HCEC 1CT (cell line): ENCODE results near the gene VIM.

ENCODE experiments used
- DNase-seq: peaks from one replicate; pipeline ENCODE4 v3.0.0-alpha.2; 2017

Gene VIM

GRCh38 chr10:17210361-17210760, 17.7 kb upstream of the VIM start:
- DNase-seq: peak; percentile 58

DNA sequence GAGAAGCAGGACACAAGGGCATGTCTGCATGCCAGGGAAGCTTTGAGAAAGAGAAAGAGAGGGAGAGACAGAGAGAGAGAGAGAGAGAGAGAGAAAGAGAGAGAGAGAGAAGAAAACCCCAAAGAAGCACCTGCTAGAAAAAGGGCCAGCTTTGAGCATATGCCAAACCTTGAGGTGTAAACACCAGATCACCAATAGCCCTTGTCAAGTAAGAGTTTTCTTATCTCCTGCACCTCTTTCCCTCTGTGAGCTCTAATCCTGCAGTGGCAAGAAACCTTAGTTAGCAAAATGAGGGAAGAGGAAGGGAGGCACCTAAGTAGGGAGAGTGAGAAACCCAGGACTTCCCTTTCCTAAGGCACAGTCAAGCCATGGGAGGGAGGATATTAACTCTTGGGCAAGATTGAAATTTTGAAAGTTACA, 15.2 kb upstream of the VIM start:
- DNase-seq: no peak

DNA sequence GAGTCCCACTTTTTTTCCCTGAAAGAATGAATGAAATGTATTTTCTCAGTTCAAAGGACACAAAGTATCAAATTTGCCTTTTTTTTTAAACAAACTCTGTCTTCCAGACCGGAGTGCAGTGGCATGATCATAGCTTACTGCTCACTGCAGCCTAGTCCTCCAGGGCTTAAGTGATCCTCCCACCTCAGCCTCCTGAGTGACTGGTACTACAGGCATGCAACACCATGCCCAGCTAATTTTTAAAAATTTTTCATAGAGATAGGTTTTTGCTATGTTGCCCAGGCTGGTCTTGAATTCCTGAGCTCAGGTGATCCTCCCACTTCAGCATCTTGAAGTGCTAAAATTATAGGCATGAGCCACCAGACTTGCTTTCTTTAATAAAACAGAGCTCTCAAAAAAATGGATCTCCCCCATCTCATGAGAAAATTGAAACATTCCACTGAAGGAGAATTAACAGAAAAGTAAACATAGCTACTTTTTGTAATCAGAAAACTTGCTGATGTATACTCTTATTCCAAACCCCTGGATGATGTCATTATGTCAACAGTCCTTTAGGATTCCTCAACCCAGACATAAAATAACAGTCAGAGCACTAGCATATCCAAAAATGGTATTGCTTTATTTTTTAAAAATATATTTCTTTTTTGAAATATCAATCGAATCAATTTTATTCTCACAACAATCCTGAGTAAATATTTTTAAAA, 14.2 kb upstream of the VIM start:
- peak; percentile 77 for DNase-seq

DNA sequence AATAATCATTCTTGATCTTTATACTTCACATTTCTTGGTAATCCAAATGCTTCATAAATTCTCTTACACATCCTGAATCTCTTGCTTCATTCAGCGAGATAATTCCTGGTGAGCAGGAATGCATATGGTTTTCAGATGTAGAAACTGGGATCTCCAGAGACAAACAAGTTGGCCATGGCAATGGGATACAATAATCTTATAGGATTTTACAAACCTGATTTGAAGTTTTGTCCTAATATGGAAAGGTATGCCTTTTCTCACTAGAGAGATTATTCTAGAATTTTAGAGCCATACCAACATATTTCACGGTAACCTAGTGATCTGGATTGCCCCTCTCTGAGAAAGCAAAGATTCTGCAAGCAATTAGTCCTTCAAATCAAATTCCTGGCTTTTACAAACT, 13.5 kb upstream of the VIM start:
- no peak for DNase-seq

DNA sequence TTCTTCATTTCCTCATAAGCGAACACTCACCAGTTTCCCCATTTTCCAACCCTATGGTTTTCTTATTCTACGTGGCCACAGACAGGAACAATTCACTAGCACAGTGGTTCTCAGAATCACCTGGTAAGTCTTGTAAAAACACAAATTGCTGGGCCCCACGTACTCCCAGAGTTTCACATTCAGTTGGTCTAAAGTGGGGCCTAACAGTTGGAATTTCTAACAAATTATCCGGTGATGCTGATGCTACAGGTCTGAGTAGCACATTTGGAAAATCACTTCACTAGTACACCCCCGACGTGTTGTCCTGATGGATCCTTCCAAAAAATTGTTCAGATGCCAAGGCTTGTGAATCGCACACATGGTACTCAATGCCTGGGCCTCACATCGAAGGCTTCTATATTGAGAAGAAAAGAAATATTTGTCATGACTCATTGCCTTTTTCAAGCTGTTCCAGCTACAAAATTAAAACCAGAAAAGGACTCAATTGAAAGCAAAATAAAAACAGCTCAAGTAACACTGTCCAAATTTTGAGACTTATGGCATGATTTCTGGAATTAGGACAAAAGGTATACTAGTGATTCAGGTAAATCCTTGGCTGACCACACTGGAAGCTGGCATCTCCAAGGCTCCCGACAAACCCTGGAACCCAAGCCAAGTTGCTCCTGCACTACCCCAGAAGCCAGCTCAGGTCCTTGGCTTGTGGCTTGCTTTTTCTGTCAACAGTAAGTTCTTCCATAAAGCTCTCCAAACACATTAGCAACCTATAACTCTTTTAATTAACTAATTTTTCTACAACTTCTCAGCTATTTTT, 12.9 kb upstream of the VIM start:
- DNase-seq: peak; percentile 97

- no peak for DNase-seq
Observed at GRCh38 chr10:17215782-17216122, 12.3 kb upstream of the VIM start.

DNA sequence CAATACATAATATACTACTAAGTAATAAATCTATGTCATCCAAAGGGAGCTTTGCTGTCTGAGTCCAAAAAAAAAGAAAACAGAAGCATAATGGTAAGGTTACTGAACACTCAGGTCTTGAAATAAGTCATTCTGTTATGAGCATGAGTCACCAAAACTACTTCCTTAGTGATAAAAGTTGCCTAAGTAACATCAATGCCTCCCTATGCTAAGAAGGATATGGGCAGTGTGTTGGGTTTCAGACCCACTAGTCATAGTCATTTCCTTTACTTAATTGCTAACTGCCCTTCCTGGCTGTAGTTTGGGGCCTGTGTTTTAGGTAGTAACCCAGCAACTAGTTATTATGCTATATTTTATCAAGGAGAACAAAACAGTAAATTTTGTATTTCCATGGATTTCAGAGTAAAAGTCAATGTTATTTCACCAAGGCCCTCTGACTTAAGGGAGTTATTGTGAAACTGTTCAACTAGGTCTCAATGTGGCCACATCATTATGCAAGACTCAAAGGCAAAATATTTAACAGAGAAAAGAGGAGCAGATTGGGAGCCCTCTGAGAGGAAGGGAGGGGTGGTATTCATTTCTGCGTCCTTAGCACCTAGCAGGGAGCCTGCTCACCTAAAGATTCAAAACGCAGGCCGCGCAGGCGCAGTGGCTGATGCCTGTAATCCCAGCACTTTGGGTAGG, 11.7 kb upstream of the VIM start:
- DNase-seq: peak; percentile 99

GRCh38 chr10:17216901-17217395, 11.1 kb upstream of the VIM start:
- no peak for DNase-seq

- peak; percentile 95 for DNase-seq
Observed at GRCh38 chr10:17217631-17218232, 10.3 kb upstream of the VIM start.

DNA sequence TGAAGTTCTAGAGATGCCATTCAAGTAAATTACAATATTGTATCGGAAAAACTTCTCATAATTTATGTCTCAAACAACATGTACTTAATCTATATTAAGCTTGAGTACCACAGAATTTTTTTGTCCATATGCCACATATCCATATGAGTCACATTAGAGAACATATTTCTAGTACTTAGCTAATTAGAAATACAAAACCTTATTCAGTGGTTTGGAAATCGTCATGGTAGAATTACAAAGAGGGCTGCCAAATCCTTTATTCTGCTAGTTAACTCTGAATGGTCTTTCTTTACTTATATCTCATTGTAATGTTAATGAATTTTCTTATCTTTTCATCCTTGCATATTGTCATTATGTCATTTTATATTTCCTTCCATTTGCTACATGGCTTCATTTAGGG, 9.0 kb upstream of the VIM start:
- DNase-seq: peak; percentile 88

DNA sequence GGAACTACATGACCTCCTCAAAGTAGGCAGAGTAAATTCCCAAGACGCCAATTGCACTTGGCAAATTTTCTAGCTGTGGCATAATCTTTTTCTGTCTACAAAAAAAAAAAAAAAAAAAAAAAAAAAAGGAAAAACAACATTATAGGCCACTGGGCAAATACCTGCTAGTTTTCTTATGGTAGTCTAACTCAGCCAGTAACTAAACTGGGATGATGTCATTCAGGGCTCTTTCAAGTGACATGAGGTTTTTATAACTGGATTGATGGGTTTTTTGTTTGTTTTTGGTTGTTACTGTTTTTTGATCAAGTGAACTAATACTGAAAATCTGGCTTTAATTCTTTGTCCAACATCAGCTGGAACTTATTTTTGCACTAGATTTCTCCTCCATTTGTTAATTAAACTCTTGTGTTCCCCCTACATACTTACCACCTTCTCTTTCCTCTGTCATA, 7.4 kb upstream of the VIM start:
- no peak for DNase-seq

- no peak for DNase-seq
Observed at GRCh38 chr10:17222329-17222728, 5.7 kb upstream of the VIM start.

DNA sequence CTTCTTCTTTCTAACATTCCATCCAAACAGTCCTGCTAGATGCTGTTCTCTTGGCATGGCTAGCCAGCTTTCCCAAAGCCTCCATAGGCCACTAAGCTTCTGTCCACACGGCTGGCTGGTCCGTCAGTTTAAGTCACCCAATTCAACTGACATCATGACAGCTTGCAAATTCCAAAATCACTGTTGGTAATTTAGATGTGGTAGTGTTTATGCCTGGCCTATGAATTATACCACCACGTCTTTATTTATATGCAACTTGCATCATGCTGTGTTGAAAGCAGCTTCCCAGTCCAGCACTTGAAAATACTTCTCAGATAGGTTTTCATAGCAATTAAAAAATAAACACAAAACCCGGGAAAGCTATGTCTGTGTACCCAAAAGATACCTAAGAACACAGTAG, 2.2 kb upstream of the VIM start:
- no peak for DNase-seq

DNA sequence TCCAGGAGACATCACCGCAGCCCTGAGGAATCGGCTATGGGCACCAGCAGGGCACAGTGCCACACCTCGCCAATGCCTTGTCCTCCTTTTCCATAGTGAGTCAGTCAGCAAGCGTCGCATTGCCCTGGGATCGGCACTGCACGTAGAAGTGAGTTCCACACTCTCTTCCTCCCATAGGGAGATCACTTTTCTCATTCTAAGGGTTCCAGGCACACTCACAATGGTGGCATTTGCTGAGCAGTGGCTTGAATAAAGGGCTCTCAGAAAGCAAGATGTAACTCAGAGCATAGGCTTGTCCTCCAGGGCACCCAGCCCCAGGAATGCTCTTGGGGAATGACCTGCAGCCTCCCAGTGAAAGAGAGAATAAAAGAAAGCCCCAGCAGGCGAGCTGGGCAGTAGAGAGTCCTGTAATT, 1.1 kb upstream of the VIM start:
- no peak for DNase-seq

- peak; percentile 52 for DNase-seq
Observed at GRCh38 chr10:17227367-17228090, 512 bp upstream of the VIM start.

- DNase-seq: peak; percentile 93
Observed at GRCh38 chr10:17229016-17229716, 1.1 kb downstream of the VIM start.

GRCh38 chr10:17229717-17229966, 1.6 kb downstream of the VIM start:
- no peak for DNase-seq

DNA sequence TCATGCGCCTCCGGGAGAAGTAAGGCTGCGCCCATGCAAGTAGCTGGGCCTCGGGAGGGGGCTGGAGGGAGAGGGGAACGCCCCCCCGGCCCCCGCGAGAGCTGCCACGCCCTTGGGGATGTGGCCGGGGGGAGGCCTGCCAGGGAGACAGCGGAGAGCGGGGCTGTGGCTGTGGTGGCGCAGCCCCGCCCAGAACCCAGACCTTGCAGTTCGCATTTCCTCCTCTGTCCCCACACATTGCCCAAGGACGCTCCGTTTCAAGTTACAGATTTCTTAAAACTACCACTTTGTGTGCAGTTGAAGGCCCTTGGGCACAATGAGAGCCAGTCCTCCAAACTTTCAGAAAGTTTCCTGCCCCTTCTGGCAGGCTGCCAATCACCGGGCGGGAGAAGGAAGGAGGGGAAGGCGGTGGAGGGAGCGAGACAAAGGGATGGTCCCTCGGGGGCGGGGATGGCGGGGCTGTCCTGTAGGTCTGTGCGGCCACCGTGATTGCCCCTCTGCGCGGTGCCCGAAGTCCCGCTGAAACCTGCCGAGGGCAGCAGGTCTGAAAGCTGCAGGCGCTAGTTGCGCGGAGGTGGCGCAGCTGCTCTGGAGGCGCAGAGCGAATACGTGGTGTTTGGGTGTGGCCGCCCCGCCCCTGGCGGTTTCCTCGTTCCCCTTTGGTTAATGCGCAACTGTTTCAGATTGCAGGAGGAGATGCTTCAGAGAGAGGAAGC, 2.1 kb downstream of the VIM start:
- DNase-seq: peak; percentile 74

GRCh38 chr10:17231788-17232187, 3.7 kb downstream of the VIM start:
- no peak for DNase-seq

DNA sequence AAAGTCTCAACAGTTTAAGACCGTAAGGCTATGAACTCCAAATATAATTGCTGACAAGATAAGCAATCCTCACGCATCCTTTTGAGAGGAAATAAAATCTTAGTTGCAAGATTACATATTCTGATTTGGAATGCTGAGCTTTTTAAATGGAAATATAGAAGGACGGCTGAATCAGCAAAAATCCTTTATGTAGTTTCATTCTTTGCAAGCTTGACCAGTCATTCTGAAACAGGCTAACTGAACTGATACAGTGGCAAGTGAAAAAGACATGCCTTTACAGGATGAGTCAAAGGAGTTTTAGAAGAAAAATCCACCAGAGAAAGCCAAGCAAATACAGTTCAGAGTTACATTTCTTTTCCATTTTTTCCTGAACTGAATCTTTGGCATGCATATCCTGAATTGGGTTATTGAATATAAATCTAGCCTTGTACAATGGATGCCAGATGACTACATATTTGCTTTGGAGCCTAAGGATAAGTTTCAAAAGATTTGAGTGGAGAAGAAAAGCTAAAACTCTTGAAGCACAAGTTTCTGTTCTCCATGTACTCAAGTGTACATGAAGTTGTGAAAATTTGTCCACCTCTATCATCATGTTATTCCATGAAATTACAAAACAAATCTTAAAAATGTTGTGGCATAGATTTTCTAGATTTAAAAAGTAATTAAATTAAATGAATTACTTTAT, 4.4 kb downstream of the VIM start:
- DNase-seq: no peak
